Smooth muscle cell (in vitro differentiated cells): ENCODE measurements around the gene LINGO3. TPM values are rescaled to one million over a fixed set of nuclear protein-coding genes. Genes with fewer than 3 reads are reported as not detected.
A peak's percentile ranks its signal among the peaks of the same experiment; 100 is the strongest.

Experiments used
- DNase-seq: peaks from one replicate; lab custom pipeline; 2025; ENCODE audit not compliant: unreplicated experiment; lab: John Stamatoyannopoulos, UW
- H2AFZ ChIP-seq: fragments of 200-600 bp; sonication (generic); 2 replicates; pipeline ENCODE4 v1.6.0; 2016; ENCODE audit warnings: antibody characterized with exemption, low read depth, mild to moderate bottlenecking
- H3F3A ChIP-seq: fragments of 200-600 bp; sonication (generic); 2 replicates; pipeline ENCODE4 v1.6.0; 2017; ENCODE audit warnings: antibody characterized with exemption, low read depth
- H3K27ac ChIP-seq: fragments of 200-600 bp; sonication (generic); 2 replicates; pipeline ENCODE4 v1.5.1; 2016; ENCODE audit warnings: low read depth, mild to moderate bottlenecking
- H3K27me3 ChIP-seq: fragments of 200-600 bp; sonication (generic); 2 replicates; pipeline ENCODE4 v1.6.1; 2016; ENCODE audit warnings: low read depth, mild to moderate bottlenecking
- H3K36me3 ChIP-seq: fragments of 200-600 bp; sonication (generic); 2 replicates; pipeline ENCODE4 v1.5.1; 2016; ENCODE audit warnings: low read depth
- H3K4me1 ChIP-seq: fragments of 200-600 bp; sonication (generic); 2 replicates; pipeline ENCODE4 v1.5.1; 2016; ENCODE audit warnings: low read depth
- H3K4me2 ChIP-seq: fragments of 200-600 bp; sonication (generic); 2 replicates; pipeline ENCODE4 v1.6.0; 2016; ENCODE audit warnings: mild to moderate bottlenecking
- H3K4me3 ChIP-seq: fragments of 200-600 bp; sonication (generic); 2 replicates; pipeline ENCODE4 v1.5.1; 2016; ENCODE audit warnings: mild to moderate bottlenecking
- H3K79me2 ChIP-seq: fragments of 200-600 bp; sonication (generic); 2 replicates; pipeline ENCODE4 v1.6.0; 2016; ENCODE audit warnings: low read depth, mild to moderate bottlenecking
- H3K9ac ChIP-seq: fragments of 200-600 bp; sonication (generic); 2 replicates; pipeline ENCODE4 v1.6.0; 2016; ENCODE audit warnings: low read depth
- H3K9me3 ChIP-seq: fragments of 200-600 bp; sonication (generic); replicated peaks from 2 replicates; pipeline ENCODE4 v1.5.1; 2016; ENCODE audit warnings: low read depth
- H4K20me1 ChIP-seq: fragments of 200-600 bp; sonication (generic); 2 replicates; pipeline ENCODE4 v1.6.0; 2016; ENCODE audit warnings: low read depth
- CTCF ChIP-seq: fragments of 200-600 bp; sonication (generic); IDR thresholded peaks from 2 replicates; pipeline ENCODE4 v1.5.1; 2017; ENCODE audit warnings: borderline replicate concordance, mild to moderate bottlenecking, antibody characterized with exemption; ENCODE audit not compliant: insufficient read depth, poor library complexity, severe bottlenecking
- WGBS: methylation state at CpG from one replicate; pipeline ENCODE4 v1.1.7; 2016; ENCODE audit warnings: low lambda C conversion rate; 5-methylcytosine and 5-hydroxymethylcytosine counted together
- polyA plus RNA-seq: library from polyadenylated mRNA; unstranded; fragments of >200 nt; fragmentation: Nextera tagmentation; extraction: Ambion mirVana; gene quantifications from 2 replicates; pipeline ENCODE4 v1.2.1, GENCODE V29; 2016
- total RNA-seq: library from RNA; depleted of rRNA; stranded (reverse); fragments of >200 nt; gene quantifications from 2 replicates; pipeline ENCODE4 v1.2.3, GENCODE V29; 2014

The LINGO3 gene
- total and polyA plus RNA-seq, 2 experiments from 2014 or later: 0.31 TPM; not detected in 1

DNA sequence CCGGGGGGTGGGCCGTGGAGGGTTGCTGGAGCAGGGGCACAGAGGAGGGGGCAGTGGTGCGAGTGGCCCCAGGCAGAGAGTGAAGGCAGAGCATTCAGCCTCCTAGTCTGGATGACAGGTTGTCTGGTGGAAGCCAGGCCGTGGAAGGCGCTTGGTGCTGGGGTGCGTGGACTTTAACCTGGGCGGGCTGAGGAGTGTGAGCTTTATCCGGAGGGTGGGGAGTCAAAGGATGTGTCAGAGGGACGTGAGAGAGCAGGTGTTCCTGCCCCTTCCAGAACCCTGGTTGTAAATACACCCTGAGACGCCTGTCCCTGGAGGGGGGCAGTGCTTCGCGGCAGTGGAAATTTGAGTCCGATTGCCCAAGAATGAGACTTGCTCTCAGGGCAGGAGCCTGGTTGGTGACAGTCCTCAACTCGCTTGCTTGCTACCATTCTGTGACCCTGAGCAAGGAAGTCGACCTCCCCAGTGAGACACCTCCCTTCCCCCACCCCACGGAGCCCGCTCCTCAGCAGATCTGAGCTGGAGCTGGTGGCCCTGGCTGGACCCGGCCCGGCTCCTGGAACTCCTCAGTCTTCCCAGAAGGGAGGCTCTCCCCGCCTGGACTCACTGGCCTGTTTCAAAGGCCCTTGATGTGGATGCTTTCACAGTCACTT is 22.8 kb upstream of the LINGO3 start:
- no peak overlapping the region for H3K9ac ChIP-seq
- H4K20me1 ChIP-seq: peaks cover 60% of the 10 kb centered on the region
- no peaks in the 10 kb centered on the region for H3F3A ChIP-seq
- no peak for DNase-seq
- no peak for TF ChIP-seq CTCF
- no peaks in the 10 kb centered on the region for H3K27me3 ChIP-seq
- no peak overlapping the region for H2AFZ ChIP-seq
- peaks cover 28% of the 10 kb centered on the region for H3K4me1 ChIP-seq
- H3K4me3 ChIP-seq: peak overlapping the region; percentile 16
- H3K4me2 ChIP-seq: no peak overlapping the region
- H3K9me3 ChIP-seq: no peaks in the 10 kb centered on the region
- no peak overlapping the region for H3K27ac ChIP-seq
- 80% methylated on average over 18 of the region's 20 CpGs for WGBS
- peaks cover 87% of the 10 kb centered on the region for H3K79me2 ChIP-seq
- no peaks in the 10 kb centered on the region for H3K36me3 ChIP-seq

GRCh38 chr19:2330255-2330631 is 22.3 kb upstream of the LINGO3 start:
- H4K20me1 ChIP-seq: peaks cover 55% of the 10 kb centered on the region
- peak overlapping the region; percentile 97 for H3K4me3 ChIP-seq
- no peak overlapping the region for H3K9ac ChIP-seq
- peaks cover 85% of the 10 kb centered on the region for H3K79me2 ChIP-seq
- H2AFZ ChIP-seq: no peak overlapping the region
- H3K27me3 ChIP-seq: no peaks in the 10 kb centered on the region
- H3K36me3 ChIP-seq: no peaks in the 10 kb centered on the region
- no peak for DNase-seq
- H3F3A ChIP-seq: no peaks in the 10 kb centered on the region
- no peak overlapping the region for H3K4me2 ChIP-seq
- H3K27ac ChIP-seq: no peak overlapping the region
- 94% methylated on average over 10 of the region's 10 CpGs for WGBS
- H3K4me1 ChIP-seq: peaks cover 28% of the 10 kb centered on the region
- H3K9me3 ChIP-seq: no peaks in the 10 kb centered on the region
- no peak for TF ChIP-seq CTCF

DNA sequence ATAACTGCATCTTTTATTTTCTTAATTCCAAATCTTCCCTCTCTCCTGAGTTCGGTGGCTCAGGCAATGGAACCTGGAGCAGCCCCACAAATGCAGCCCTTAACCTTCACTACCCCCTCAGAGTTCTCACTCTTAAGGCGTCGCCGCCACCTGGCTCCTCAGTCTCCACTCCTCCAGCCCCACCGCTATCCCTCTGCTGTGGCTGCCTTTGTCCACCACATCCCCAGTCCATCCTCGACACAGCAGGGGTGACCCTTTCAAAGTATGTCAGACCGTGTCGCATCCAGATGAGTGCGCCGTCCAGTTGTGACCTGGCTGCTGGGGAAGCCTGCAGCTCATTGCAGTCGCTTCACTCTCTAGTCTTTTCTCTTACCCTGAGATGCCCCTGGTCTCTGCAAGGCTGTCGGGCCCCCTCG is 21.6 kb upstream of the LINGO3 start:
- Histone ChIP-seq H2AFZ (no peak overlapping the region), H3K36me3 (no peaks in the 10 kb centered on the region), H3K4me2 (peak overlapping the region; percentile 98), H3F3A (no peaks in the 10 kb centered on the region), H3K27me3 (no peaks in the 10 kb centered on the region), H4K20me1 (peaks cover 50% of the 10 kb centered on the region), H3K9ac (peak overlapping the region; percentile 89), H3K9me3 (no peaks in the 10 kb centered on the region), H3K4me3 (peak overlapping the region; percentile 97), H3K27ac (no peak overlapping the region), H3K79me2 (peaks cover 81% of the 10 kb centered on the region), H3K4me1 (peaks cover 28% of the 10 kb centered on the region)
- TF ChIP-seq CTCF: no peak
- 66% methylated on average over 13 of the region's 13 CpGs for WGBS
- no peak for DNase-seq

DNA sequence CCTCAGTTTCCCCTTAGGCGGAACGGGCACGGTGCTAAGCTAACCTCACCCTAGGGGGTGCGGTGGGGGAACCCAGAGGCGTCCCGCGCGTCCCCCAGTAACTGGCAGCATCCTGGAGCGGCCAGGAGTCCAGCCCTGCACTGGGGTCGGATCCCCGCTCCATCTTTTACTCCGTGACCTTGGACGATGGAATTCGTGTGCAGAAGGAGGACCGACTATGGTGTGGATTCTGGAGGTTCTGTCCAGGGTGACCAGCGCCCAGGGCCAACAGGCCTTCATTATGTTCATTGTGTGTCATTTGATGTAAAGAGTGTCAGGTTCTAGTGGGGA is 21.2 kb upstream of the LINGO3 start:
- Histone ChIP-seq H3K9me3 (no peaks in the 10 kb centered on the region), H3K36me3 (no peaks in the 10 kb centered on the region), H2AFZ (no peak overlapping the region), H3K27ac (no peak overlapping the region), H3K4me2 (peak overlapping the region; percentile 98), H3K4me3 (peak overlapping the region; percentile 97), H3K79me2 (peaks cover 79% of the 10 kb centered on the region), H3K9ac (peak overlapping the region; percentile 89), H4K20me1 (peaks cover 47% of the 10 kb centered on the region), H3K4me1 (peaks cover 28% of the 10 kb centered on the region), H3F3A (no peaks in the 10 kb centered on the region), H3K27me3 (no peaks in the 10 kb centered on the region)
- WGBS: 9% methylated on average over 16 of the region's 16 CpGs
- DNase-seq: no peak
- TF ChIP-seq CTCF: no peak
